ENCODE measurements around the gene PLCXD1.
"Not testable (repeated sequence)": the region's sequence is repeated elsewhere in the genome, so short reads cannot be mapped to it uniquely, and the experiment has no call there.

Gene PLCXD1

GRCh38 chrX:318739-319578 is 37.8 kb downstream of the PLCXD1 start, which contains the start of gene GTPBP6:
Gene GTPBP6 (minus strand): TSS chrX:318796. CDS start chrX:318787, 9 bp downstream.
- peak; percentile 99 for DNase-seq

GRCh38 chrX:319579-320125 is 38.5 kb downstream of the PLCXD1 start:
- DNase-seq = no peak

DNA sequence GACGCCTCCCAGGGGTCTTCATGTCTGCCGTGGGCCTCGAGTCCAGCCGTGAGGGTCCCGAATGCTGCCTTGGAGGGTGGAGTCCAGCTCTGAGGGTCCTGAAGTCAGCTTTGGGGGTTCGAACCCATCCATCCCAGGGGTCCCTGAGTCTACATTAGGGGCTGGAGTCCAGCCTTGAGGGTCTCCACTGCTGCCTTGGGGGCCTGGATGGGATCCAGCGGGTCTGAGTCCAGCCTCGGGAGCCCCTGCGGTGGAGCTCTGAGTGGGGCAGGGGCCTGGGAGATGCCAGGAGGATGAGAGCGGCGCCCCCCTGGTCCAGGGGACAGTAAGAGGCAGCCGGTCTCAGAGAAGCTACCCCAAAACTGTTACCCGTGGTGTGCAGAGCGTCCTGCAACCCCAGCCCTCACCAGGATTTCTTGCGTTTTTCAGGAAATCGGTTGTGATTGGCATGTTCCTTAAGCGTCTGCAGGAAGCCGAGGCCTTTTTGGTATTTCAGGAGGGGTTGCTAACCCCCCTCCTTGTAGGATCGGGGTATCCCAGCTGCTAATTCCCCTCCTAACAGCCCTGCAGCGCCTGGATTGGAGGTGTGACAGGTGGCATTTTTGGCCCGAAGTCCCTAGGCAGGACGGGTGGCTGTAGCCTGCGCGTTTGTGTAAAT is 39.1 kb downstream of the PLCXD1 start:
- DNase-seq = no peak

DNA sequence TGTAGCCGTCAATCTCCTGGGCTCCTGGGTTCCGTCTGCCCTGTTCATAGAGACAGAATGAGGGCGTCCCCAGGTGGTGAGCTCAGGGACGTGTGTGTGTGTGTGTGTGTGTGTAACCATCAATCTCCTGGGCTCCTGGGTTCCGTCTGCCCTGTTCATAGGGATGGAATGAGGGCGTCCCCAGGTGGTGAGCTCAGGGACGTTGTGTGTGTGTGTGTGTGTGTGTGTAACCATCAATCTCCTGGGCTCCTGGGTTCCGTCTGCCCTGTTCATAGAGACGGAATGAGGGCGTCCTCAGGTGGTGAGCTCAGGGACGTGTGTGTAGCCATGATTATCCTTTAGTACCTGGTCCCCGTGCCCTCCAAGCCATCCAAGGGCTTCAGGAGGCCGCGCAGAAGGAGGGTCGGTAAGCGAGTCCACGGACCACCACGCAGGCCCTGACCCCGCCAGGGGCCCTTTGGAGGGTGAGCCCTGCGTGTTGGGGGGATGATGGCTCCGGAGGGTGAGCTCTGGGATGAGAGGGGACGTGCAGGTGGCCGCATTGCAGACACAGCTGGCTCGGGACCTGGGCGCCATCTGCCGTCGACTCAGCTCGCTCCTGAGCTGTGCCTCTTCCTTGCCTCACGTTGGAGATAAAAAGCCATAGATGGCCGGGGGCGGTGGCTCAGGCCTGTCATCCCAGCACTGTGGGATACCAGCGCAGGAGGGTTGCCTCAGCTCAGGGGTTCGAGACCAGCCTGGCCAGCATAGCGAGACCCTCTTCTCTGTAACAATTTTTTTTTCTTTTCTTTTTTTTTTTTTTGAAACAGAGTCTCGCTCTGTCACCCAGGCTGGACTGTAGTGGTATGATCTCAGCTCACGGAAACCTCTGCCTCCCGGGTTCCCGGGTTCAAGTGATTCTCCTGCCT is 42.8 kb downstream of the PLCXD1 start:
- no peak for DNase-seq

GRCh38 chrX:324664-325063 is 43.5 kb downstream of the PLCXD1 start:
- not testable (repeated sequence) for DNase-seq

GRCh38 chrX:327660-328126 is 46.5 kb downstream of the PLCXD1 start:
- DNase-seq = no peak

- no peak for DNase-seq
Observed at GRCh38 chrX:329291-329910, 48.2 kb downstream of the PLCXD1 start.

GRCh38 chrX:330141-330725 is 49.1 kb downstream of the PLCXD1 start:
- not testable (repeated sequence) for DNase-seq

- DNase-seq = no peak
Observed at GRCh38 chrX:330726-331150, 49.6 kb downstream of the PLCXD1 start.

DNA sequence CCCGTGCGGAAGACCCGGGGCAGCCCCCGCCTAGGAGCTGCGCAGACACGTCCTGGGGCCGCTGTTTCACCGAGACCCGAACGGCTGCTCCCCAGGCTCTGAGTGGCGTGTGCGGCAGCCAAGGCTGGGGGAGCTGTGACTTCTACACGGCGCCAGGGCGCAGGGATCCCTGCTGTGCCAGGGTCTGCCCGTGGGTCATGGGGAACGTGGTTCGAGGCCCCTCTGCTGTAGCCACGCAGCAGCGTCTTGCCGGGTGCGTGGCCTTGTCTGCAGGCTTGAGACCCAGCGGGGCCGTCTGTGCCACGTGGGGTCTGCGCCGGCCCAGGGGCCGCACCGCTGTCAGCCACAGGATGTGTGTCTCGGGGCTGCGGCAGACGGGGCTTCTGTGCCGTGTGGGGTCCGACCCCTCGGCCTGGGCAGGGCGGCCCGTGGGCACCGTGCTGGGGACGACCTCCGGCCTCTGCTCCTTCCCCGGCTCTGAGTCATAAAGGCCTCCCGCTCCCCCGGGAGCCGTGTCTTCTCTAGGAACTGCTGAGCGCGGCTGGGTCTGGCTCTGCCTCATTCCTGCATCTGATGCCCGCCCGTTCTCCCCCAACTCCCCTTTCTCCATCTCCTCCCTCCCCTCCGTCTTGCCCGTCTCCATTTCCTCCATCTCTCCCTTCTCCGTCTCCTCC is 50.1 kb downstream of the PLCXD1 start:
- DNase-seq = no peak

GRCh38 chrX:331825-332495 is 50.8 kb downstream of the PLCXD1 start:
- no peak for DNase-seq

DNA sequence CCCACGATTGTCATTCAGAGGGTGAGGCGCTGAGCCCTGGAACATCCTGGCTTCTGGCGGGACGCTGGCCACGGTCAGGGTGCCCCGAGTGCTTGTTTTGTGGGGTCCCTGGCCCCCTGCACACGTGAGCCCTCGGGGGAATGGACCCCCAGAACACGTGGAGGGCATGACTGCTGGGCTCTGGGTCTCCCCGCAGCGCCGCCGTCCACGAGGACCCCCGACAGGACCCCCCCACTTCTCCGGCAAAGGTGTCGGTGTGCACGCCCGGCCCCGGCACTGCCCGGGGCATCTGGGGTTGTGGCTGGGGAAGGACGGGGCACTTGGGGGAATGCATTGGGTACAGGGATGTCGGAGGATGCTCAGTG is 51.3 kb downstream of the PLCXD1 start:
- DNase-seq = no peak

- DNase-seq = no peak
Observed at GRCh38 chrX:332916-333610, 51.9 kb downstream of the PLCXD1 start.

- DNase-seq = no peak
Observed at GRCh38 chrX:333611-334311, 52.6 kb downstream of the PLCXD1 start.

DNA sequence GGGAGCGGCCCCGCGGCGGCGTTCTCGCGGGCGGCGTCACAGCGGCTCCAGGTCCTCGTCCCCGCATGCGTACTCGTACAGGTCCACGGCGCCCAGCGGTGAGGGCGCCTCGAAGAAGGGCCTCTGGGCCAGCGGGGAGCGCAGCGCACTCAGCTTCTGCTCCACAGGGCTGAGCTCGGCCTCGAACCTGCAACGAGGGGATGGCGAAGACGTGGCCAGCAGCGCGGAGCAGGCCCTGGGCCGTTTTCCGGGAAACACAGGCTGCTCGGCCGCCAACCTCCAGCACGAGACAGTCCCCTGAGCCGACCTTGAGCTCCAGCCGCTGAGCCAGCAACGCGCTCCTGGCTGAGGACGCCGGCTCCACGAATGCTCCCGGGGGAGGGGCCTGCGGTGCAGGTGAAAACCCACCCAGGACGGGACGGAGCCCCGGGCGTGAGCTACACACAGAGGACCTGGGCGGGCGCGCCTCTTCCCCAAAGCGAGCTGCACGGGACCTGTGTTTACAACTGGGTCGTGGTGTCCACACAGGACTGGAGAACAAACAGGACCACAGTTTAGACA is 53.2 kb downstream of the PLCXD1 start:
- no peak for DNase-seq

DNA sequence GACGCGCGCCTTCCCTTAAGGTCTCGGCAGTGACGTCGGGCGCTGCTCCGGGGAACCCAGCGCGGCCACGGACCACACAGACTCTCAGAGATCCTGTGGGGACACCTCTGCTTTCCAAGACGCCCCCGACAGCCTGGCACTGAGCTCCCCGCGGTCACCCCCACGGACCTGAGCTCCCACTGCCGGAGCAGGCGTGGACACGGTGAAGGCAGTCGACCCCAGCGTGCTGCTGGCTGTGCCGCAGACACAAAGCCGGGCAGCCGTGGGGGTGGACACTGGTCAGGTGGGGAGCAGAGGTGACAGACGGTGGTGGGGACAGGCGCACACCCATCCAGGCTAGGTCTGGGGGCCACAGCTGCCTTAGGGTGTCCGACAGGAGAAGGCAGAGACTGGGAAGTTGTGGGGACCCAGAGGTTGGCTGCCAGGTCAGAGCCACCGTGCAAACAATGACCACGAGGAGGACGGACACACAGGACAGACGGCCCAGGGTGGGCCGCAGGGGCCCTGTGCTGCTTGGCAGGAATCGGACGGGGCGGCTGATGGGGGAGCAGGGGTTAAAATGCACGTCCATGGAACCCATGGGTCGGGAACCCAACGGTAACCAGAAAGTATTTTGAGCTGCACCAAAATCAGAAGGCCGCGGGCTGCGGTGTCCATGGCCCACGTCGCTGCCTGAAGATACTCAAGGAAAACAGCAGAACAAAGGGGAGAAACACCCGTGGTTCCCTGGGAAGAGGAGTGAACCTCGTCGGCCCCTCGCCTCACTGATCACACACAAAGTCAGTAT is 54.0 kb downstream of the PLCXD1 start:
- no peak for DNase-seq

DNA sequence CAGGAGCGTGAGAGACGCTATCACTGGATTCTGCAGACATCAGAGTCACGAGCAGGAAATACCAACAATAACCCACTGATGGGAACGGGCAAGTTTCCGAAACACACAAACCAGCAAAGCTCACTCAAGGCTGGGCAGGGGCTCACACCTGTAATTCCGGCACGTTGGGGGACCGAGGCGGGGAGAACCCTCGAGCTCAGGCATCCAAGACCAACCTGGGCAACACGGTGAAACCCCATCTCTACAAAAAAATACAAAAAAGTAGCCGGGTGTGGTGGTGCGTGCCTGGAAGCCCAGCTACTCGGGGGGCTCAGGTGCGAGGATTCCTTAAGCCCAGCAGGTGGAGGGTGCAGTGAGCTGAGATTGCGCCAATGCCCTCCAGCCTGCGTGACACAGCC is 54.6 kb downstream of the PLCXD1 start:
- no peak for DNase-seq

GRCh38 chrX:336227-336626 is 55.0 kb downstream of the PLCXD1 start:
- DNase-seq = no peak
